Activated CD8-positive, alpha-beta memory T cell treated with anti-CD3 and anti-CD28 coated beads, Interleukin-2, amount 50 U/mL, for 24 hours (primary cell): ENCODE data around the gene ACHE.
"Not testable (repeated sequence)": the region's sequence is repeated elsewhere in the genome, so short reads cannot be mapped to it uniquely, and the experiment has no call there.

Experiments used
- DNase-seq: peaks from one replicate; pipeline ENCODE4 v3.0.0-alpha.2; 2020; ENCODE audit errors: extremely low read depth

Gene ACHE

GRCh38 chr7:100895701-100895955 is at the start of gene ACHE:
ACHE (minus strand) TSS chr7:100895888; CDS start chr7:100894232, 1,656 bp downstream.
- DNase-seq: no peak

GRCh38 chr7:100944138-100944537 is 48.5 kb upstream of the ACHE start:
- DNase-seq: no peak

- DNase-seq: no peak
Measured at GRCh38 chr7:100943693-100944092, 48.0 kb upstream of the ACHE start.

- no peak for DNase-seq
Measured at GRCh38 chr7:100942045-100942774, 46.5 kb upstream of the ACHE start.

GRCh38 chr7:100936167-100936566 is 40.5 kb upstream of the ACHE start:
- DNase-seq: not testable (repeated sequence)

GRCh38 chr7:100935381-100935780 is 39.7 kb upstream of the ACHE start:
- not testable (repeated sequence) for DNase-seq

- no peak for DNase-seq
Measured at GRCh38 chr7:100933734-100934133, 38.0 kb upstream of the ACHE start.

GRCh38 chr7:100929808-100930174 is 34.1 kb upstream of the ACHE start:
- DNase-seq: no peak

- not testable (repeated sequence) for DNase-seq
Measured at GRCh38 chr7:100923616-100924015, 27.9 kb upstream of the ACHE start.

GRCh38 chr7:100921039-100921438 is 25.4 kb upstream of the ACHE start:
- DNase-seq: no peak

- DNase-seq: not testable (repeated sequence)
Measured at GRCh38 chr7:100919779-100920437, 24.2 kb upstream of the ACHE start.

- not testable (repeated sequence) for DNase-seq
Measured at GRCh38 chr7:100919335-100919734, 23.6 kb upstream of the ACHE start.

- no peak for DNase-seq
Measured at GRCh38 chr7:100914879-100915447, 19.3 kb upstream of the ACHE start.

- DNase-seq: no peak
Measured at GRCh38 chr7:100914208-100914878, 18.7 kb upstream of the ACHE start.

GRCh38 chr7:100911484-100911883 is 15.8 kb upstream of the ACHE start:
- DNase-seq: no peak

- DNase-seq: not testable (repeated sequence)
Measured at GRCh38 chr7:100910443-100910842, 14.8 kb upstream of the ACHE start.

GRCh38 chr7:100908512-100908911 is 12.8 kb upstream of the ACHE start:
- no peak for DNase-seq

- no peak for DNase-seq
Measured at GRCh38 chr7:100902638-100903037, 7.0 kb upstream of the ACHE start.

GRCh38 chr7:100901921-100902332 is 6.2 kb upstream of the ACHE start:
- DNase-seq: no peak

GRCh38 chr7:100900978-100901377 is 5.3 kb upstream of the ACHE start:
- DNase-seq: no peak

- DNase-seq: no peak
Measured at GRCh38 chr7:100899432-100899831, 3.7 kb upstream of the ACHE start.

- no peak for DNase-seq
Measured at GRCh38 chr7:100897772-100898454, 2.2 kb upstream of the ACHE start.
